Esophagus (tissue), 2 donors: ENCODE data around the gene KRTAP6-3. TPM values are rescaled to one million over a fixed set of nuclear protein-coding genes. Genes with fewer than 3 reads are reported as not detected.

Experiments
- polyA plus RNA-seq, 2 donors: library from polyadenylated mRNA; stranded (reverse); fragments of 200-250 nt; gene quantifications; one replicate each; pipeline ENCODE4 v1.2.3, GENCODE V29; 2013
- donor health status: healthy with polysubstance abuse.
- donor health status: Bipolar disorder and iron deficiency.

Gene KRTAP6-3
- polyA plus RNA-seq, 2 donors: not detected

Other genes with a start within 250 kb of the KRTAP6-3 start
- not detected for gene KRTAP23-1, start 243.8 kb upstream of the KRTAP6-3 start, polyA plus RNA-seq
- gene KRTAP13-2, start 220.2 kb upstream of the KRTAP6-3 start, polyA plus RNA-seq: not detected
- gene KRTAP13-1, start 196.4 kb upstream of the KRTAP6-3 start, polyA plus RNA-seq: not detected
- not detected for gene KRTAP13-3, start 166.5 kb upstream of the KRTAP6-3 start, polyA plus RNA-seq
- not detected for gene KRTAP13-4, start 162.2 kb upstream of the KRTAP6-3 start, polyA plus RNA-seq
- gene KRTAP15-1, start 152.2 kb upstream of the KRTAP6-3 start, polyA plus RNA-seq: not detected
- not detected for gene KRTAP19-1, start 112.1 kb upstream of the KRTAP6-3 start, polyA plus RNA-seq
- not detected for gene KRTAP19-2, start 105.0 kb upstream of the KRTAP6-3 start, polyA plus RNA-seq
- not detected for gene KRTAP19-3, start 100.4 kb upstream of the KRTAP6-3 start, polyA plus RNA-seq
- not detected for gene KRTAP19-4, start 95.3 kb upstream of the KRTAP6-3 start, polyA plus RNA-seq
- not detected for gene KRTAP19-5, start 90.3 kb upstream of the KRTAP6-3 start, polyA plus RNA-seq
- not detected for gene KRTAP19-6, start 50.6 kb upstream of the KRTAP6-3 start, polyA plus RNA-seq
- not detected for gene KRTAP19-7, start 31.1 kb upstream of the KRTAP6-3 start, polyA plus RNA-seq
- not detected for gene KRTAP22-2, start 2.0 kb upstream of the KRTAP6-3 start, polyA plus RNA-seq
- gene KRTAP6-2, start 6.5 kb downstream of the KRTAP6-3 start, polyA plus RNA-seq: not detected
- not detected for gene KRTAP22-1, start 8.6 kb downstream of the KRTAP6-3 start, polyA plus RNA-seq
- not detected for gene KRTAP6-1, start 21.5 kb downstream of the KRTAP6-3 start, polyA plus RNA-seq
- not detected for gene KRTAP20-1, start 24.0 kb downstream of the KRTAP6-3 start, polyA plus RNA-seq
- gene KRTAP20-4, start 28.2 kb downstream of the KRTAP6-3 start, polyA plus RNA-seq: not detected
- not detected for gene KRTAP20-2, start 42.8 kb downstream of the KRTAP6-3 start, polyA plus RNA-seq
- not detected for gene KRTAP20-3, start 50.4 kb downstream of the KRTAP6-3 start, polyA plus RNA-seq
- not detected for gene KRTAP21-3, start 126.3 kb downstream of the KRTAP6-3 start, polyA plus RNA-seq
- not detected for gene KRTAP21-2, start 154.8 kb downstream of the KRTAP6-3 start, polyA plus RNA-seq
- not detected for gene KRTAP21-1, start 163.0 kb downstream of the KRTAP6-3 start, polyA plus RNA-seq
- gene KRTAP8-1, start 220.8 kb downstream of the KRTAP6-3 start, polyA plus RNA-seq: not detected
- not detected for gene KRTAP7-1, start 237.3 kb downstream of the KRTAP6-3 start, polyA plus RNA-seq